ENCODE measurements around the gene CMC2.
A peak's percentile ranks its signal among the peaks of the same experiment; 100 is the strongest.

CMC2 gene

DNA sequence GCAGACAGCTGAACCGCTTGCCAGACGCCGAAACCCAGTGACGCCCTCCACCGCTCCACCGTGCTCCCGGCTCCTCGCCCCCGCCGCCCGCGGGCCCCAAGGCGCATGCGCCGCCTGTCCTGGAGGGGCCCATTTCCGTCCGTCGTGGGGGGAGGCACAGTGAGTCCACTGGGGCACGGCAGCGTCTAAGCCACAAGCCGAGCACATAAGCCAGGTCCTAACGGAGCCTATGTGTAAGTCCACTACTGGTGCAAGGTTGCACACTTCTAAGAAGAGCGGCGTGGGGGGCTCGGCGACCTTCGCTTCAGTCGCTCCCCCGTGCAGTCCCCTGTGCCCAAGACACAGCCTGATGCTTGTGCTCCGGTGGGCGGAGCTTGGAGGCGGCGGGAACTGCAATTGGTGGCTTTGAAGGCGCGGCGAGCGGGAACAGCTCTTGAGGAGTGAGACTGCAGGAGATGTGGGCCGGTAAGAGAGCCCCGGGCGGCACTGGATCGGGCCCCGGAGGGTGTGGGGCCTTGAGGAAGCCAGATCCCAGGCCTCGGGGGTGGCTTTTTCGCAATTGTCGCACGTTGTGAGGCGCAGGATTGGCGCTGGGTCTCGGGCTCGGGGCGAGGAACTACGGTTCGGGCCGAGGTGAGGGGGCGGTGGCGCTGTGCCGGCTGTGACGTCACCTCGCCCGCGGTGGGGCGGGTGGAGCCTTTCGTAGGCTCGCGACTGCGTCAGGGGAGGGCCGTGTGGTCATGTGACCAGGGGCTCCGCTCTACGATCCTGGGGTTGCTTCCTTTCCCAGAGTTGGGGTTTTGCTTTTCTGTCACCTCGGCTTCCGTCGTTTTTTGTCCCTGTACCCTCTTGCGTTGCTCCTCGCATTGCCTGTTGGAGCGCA lies at the start of gene CMC2, which contains the start of gene CENPN:
CMC2 (minus strand) TSS at position 73 of the 883 bp plus-strand sequence. CDS start 9,491 bp downstream, outside the sequence.
CENPN (plus strand) TSS at position 402 of the 883 bp plus-strand sequence. CDS start 4,726 bp downstream, outside the sequence.
- DNase-seq, result peak; percentile 83

DNA sequence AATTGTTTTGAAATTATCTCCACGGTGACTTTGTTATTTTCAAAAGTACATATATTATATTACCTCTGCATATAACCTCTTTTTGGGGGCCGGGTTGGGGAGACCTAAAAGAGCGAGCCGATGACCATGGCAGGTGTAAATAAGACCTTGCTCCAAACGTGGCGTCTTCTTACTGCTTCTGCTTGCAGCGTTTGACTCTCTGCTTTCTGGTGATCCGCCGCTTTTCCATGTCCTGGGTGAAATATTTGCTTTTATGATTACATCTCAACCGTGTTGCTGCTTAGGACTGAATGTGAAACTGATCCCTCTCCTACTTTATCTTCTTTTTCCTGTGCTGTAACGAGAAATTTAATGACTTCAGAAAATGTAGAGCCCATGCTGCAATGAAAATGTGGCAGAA lies 47.1 kb upstream of the CMC2 start:
- no peak for DNase-seq

DNA sequence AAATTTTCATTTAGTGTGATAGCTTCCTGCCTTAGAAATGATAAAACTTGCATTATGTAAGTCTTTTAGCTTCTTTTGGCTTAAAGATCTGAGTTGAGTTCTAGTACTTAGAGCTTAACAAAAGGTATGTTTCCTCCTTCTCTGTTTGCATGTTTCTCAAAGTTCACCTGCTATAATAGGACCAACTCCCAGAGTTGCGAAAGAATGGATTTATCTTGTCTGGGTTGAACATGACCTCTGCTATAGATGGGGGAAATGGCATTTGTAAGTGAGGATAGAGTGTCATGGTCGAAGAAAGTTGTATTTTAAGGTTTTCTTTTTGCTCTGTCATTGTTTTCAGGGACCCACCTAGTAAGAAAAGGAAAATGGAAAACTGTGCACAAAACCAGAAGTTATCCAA lies 36.1 kb upstream of the CMC2 start:
- no peak for DNase-seq

DNA sequence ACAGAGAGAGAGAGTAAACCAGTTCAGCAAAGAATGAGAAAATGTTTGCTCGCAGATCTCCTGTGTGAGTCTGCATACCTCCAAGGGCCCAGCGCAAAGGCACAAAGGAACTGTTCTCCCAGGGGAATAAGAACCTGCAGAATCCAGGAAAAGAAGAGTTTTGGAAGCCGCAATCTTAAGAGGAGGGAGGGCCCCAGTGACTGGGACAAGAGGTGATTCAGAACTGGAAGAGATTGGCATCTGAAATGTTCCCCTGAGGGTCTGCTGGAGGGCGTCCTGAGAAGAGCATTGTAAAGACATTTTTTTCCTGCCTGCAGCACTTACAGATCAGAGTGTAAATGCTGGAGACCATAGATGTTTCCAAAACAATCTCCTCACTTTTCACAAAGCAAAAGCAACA lies 35.0 kb upstream of the CMC2 start:
- no peak for DNase-seq

DNA sequence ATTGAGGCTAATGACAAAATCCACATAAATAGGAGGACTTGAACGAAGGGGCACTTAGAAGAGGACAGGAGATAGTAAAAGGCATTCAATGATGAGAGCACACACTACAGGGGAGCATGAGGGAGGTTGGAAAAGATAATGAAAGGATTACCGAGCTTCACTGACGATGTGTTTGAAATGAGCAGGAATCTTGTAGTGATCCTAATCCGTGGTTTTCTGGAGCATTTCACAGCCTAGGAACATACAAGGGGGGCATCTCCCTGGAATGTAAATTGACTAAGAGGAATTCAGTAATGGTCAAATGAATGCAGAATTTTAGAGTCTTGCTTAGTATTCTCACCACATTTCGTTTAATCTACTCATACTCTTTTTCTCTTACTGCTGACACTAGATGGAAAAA lies 34.2 kb upstream of the CMC2 start:
- no peak for DNase-seq

DNA sequence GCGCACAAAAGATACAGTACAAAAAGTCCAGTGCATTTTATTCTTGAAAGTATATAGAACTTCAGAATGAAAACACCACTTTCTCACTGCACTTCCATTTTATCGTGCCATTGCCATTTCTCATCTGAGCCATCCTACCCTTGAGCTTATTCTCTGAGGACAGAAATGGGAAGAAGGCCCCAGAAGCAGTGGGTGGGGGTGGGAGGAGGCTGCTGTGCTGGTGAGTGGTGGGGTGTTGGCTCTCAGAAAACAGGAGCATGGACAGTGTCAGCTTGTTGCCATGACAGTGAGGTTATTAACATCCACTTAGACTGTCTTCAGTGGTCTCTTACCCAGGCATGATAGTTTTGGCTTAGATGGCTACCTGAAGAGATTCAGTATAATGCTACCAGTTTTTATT lies 33.4 kb upstream of the CMC2 start:
- DNase-seq, result no peak

DNA sequence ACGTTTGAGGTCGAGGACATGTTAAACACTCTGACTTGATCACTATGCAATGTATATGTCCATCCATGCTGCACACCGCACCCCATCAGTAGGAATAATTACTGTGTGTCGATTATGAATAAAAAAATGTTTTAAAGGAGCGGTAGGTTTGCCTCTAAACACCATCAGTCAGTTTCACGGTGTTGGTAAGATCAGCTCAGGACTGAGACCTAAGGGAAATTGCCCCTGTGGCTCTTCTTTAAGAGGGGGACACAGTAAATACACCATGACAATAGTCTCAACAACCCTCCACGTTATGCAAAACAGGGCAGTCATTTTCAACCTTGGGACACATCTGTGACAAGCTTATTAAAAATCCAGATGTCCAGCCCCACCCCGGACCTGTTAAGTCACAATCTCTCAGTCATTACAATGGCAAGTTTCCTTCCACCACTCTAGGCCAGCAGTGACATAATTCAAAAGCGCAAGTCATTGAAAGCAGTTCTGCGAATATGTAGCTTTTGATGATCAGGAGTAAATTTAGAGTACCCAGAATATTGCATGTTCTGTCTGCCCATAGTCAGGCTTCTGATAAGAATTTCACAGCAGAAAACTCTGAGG lies 30.2 kb upstream of the CMC2 start:
- DNase-seq, result no peak

DNA sequence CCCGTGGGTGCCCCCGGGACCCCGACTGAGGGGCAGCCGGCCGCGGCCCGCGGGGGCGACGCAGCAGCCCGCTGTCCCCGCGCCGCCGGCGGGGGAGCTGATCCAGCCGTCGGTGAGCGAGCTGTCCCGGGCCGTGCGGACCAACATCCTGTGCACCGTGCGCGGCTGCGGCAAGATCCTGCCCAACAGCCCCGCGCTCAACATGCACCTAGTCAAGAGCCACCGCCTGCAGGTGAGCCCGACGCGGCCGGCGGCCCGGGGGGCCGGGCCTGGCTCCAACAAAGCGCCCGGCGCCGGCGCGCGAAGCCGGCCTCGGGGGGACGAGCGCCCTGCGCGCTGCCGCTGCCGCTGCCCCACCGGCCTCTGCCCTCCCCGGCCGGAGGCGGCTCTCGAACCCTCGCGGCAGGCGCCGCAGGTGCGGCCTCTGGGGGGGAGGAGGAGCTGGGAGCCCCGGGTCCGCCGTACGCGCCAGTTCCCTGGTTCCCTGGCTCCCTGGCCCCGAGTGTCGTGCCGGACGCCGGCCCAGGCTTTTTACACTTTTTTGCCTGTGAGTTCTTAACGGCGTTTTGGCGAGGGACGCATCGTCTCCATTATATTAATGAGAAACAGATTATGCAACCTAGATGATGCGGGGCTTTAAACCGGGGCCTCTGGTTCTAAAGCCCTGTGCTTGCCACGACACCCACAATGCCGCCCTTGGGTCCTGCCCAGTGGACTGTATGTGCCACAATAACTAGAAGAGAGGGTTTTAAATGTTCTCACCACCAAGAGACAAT lies 29.5 kb upstream of the CMC2 start:
- DNase-seq, result no peak

DNA sequence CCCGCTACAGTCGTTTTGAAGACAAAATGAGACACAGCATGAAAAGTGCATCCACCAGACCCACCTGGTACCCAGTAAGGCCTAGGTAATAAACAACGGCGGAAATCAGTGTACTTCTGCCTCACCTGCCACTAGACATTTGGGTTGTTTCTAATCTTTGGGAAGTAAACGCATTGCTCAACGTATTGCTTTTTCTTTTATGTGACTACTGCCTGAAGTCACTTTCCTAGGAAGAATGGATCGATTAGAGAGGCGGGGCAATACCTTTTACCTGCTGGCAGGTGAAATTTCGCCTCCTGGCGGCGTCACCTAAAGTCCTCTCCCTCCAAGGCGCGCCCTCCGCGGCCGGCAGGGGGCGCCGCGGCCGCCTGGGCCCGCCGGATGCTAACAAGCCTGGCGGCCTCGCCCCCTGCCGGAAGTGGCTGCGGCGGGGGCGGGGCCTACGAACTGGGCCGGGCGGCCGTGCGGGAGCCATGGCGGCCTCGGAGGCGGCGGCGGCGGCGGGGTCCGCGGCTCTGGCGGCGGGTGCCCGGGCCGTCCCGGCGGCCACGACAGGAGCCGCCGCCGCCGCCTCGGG lies 28.8 kb upstream of the CMC2 start, which contains the start of gene ATMIN:
ATMIN (plus strand) TSS at position 445 of the 577 bp plus-strand sequence; CDS start at position 474, 29 bp downstream.
- peak; percentile 47 for DNase-seq

DNA sequence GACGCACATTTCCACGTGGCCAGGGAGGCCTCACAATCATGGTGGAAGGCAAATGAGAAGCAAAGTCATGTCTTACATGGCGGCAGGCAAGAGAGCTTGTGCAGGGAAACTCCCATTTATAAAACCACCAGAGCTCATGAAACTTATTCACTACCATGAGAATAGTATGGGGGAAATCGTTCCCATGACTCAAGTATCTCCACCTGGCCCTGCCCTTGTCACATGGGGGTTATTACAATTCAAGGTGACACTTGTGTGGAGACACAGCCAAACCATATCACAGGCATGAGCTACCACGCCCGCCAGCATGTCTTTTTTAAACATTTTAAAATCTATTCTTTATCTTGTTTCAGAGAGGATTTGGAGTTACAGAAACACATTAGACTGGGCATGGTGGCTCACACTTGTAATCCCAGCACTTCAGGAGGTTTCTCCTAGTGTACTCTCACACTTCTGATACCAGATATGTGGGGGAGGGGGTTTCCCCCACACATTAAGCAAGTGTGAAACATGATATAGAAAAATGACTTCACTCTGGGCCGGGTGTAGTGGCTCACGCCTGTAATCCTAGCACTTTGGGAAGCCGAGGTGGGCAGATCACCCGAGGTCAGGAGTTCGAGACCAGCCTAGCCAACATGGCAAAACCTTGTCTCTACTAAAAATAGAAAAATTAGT lies 23.4 kb upstream of the CMC2 start:
- DNase-seq, result no peak

DNA sequence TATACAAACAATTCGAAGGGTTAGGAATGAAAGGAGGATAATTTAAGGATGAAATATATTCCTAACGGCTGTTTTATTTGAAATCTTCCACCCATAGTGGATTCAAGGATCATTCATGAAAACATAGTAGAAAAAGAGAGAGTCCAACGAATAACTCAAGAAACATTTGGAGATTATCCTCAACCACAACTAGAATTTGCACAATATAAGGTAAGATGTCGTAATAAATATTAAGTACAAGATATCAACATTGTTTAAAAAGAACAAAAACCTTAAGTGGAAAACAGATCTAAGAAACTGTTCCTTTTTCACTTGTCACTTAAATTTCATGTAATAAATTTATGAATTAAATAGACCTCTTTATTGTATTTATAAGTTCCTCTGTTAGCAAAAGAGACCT lies 19.7 kb upstream of the CMC2 start:
- no peak for DNase-seq

DNA sequence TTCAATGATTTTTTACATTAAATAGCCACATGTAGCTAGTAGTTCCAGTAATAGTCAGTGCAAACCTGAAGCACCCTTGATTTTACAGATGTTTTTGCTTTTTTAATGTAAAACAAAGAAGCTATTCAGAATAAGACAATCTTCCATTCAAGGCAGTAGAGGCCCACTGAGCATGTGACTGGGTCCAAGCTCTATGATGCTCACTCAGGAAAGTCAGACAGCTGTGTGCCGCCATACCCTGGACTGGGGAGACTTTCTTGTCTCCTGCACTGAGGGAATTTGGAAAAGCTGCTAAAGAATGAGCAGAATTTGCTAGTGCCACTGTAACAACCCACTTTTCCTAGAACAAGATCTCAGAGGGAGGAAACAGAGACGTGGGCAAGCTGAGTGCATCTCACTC lies 11.8 kb upstream of the CMC2 start:
- DNase-seq, result no peak

DNA sequence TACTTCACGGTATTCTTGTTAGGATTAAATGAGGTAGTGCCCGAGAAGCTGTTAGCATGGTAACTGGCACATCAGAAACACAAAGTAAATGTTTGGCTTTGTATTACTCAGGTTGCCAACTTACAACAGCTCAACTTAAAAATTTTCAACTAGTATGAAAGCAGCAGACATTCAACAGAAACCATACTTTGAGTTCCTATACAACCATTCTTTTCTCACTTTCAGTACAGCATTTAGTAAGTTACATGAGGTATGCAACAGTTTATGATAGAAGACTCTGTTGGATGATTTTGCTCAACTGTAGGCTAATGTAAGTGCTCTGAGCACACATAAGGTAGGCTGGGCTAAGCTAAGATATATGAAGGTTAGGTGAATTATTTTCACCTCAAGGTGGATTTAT lies 8.0 kb upstream of the CMC2 start:
- no peak for DNase-seq

DNA sequence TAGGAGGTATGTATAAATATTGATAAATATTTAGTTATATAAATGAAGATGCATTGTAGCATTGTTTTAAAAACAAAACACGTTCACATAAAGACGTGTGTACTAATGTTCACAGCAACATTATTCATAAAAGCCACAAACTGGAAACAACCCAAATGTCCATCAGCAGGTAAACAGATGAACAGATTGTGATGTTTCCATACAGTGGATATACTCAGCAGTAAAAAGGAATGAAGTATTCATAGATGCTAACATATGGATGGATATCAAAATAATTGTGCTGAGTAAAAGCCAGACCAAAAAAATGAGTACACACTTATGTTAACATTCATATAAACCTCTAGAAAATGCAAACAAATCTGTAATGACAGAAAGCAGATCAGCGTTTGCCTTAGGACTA lies 6.3 kb upstream of the CMC2 start:
- no peak for DNase-seq

DNA sequence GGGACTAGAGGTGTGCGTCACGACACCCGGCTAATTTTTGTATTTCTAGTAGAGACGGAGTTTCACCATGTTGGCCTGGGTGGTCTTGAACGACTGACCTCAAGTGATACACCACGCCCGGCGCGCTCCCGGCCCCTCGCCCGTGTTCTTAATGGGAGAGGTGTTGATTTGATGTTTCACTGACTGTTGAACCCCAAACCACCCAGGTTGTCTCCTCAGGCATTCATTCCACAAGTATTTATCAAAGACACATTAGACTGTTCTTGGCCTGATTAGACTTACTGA lies 1.8 kb upstream of the CMC2 start:
- DNase-seq, result no peak

DNA sequence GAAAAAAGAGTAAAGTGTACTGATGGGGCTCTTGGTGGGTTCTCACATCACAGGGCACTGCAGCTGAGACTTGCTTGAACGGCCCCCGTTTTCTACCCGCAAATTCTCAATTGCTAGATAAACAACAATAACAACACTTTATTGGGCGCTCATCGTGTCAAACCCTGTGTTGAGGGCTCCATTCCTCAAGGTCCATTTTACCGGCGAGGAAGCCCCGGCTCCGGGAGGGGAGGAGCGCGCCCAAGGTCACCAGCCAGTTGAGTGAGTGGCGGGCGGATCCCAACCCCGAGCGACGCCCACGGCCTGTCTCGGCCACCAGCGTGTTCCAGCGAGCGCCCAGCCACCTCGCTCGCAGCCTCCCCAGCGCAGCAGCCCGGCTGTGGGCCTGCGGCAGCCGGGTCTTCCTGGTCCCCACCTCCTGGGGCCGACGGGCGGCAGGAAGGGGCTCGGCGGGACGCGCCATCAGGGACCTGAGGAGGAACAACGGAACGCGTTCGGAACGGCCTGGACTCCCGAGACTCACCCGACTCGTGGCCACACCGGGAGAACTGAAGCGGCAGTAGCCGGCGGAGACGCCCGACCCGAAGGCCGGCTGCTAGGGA lies 373 bp downstream of the CMC2 start:
- DNase-seq, result no peak

DNA sequence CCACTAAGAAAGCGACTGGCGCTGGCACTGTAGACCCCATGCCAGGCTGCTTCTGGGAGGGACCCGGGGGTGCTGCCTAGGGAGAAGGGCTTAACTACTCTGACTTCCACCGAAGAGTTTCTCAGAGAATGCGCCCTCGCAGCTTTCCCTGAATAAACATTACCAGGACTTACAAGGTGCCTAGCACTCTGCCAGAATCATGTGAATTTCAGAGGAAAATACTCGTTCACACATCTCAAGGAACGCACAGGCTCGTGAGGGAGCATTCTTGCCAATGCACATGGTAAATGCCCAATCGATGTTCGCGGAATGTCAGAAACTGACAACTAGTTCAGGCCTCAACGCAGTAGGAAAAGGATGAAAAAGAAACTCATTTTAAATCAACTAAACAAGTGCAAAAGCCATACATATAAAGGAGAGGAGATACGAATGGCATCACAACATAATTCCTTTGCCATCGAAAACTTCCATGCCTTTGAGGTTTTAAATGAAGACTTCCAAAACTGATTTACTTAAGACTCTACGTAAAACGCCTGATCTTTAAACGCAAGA lies 999 bp downstream of the CMC2 start:
- no peak for DNase-seq

DNA sequence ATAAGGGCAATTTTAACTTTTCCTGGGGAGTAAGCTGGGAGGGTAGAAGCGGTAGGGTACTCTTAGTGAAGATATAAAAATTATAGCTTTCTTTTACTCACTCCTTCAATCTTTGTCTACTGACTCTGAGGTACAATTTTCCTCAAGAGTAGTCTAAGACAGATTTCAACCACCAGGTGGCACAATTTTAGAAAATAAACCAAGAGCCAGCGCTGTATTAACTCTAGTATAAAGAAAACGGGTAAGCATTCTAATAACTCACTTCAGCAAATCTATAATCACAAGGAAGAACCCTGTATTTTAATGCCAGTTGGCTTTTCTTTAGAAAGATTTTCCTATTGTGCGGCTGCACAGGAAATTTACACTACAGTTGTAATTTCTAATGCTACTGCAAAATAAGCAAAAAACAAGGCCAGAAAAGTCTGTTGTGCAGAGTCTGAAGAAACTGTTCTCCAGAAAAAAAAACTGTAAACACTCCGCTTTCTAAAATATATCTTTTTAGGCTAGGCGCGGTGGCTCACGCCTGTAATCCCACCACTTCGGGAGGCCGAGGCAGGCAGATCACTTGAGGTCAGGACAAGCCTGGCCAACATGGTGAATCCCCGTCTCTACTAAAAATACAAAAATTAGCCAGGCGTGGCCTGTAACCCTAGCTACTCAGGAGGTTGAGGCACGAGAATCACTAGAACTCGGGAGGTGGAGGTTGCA lies 1.9 kb downstream of the CMC2 start:
- DNase-seq, result no peak

DNA sequence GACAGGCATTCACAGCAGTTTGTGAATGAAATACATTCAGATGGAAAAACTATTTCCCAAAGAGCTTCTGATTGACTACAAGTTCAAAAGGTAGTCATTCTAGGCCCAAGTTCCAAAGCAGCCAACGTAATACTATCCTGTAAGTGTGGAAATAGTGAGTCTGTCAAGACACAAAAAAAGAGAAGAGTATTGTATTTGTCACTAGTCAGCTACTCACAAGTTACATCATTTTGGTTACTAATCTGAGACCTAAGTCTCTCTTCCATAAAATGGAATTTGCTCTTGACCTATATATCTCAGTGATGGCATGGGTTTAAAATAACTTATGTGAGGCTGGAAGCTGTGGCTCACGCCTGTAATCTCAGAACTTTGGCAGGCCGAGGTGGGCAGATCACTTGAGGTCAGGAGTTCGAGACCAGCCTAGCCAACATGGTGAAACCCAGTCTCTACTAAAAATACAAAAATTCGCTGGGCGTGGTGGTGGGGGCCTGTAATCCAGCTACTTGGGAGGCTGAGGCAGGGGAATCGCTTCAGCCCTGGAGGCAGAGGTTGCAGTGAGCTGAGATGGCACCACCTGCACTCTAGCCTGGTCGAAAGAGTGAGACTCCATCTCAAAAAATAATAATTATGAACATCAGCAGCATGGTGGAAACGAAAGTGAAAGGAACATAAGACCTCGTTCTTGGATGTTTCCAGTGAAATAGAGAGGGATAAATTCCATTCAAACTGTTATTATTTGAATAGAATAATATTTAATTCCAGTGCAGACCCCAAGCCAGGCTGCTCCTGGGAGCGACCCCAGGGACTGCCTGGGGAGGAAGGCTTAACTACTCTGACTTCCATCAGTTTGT lies 2.9 kb downstream of the CMC2 start:
- no peak for DNase-seq

DNA sequence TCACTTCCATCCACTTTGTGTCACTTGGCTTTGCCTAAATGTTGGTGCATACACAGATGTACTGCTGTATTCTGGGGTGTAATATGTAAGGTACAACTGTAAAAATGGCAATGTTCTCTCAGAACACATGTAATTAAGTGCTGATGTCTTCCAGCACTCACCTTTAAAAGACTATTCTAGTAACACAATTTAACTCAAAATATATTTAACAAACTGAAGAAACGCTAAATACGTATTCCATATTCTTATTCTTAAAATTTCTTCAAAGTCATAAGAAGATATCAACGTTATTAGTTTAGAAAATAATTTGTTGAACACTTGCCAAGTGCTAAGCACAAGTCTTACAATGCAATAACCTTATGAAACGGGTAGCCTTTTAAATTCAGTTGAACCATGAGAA lies 3.6 kb downstream of the CMC2 start:
- DNase-seq, result no peak

Data from NCI-H1436 treated with DMSO at 0.1 percent for 48 hours (cell line).